Right cardiac atrium (tissue), 5 donors: ENCODE results near the gene HCLS1. TPM values are rescaled to one million over a fixed set of nuclear protein-coding genes. Genes with fewer than 3 reads are reported as not detected.
"Not testable (repeated sequence)": the region's sequence is repeated elsewhere in the genome, so short reads cannot be mapped to it uniquely, and the experiment has no call there.

Experiments used
- ATAC-seq, 2 donors: fragments of 200-7000 bp; cut with Tn5 transposase; one replicate each; pipeline versions ENCODE4 v1.8.0 to v1.9.1; 2020; ENCODE audit warnings: moderate library complexity in 2 of 2, mild to moderate bottlenecking in 1 of 2
- DNase-seq, 3 donors: peaks; one replicate each; pipeline ENCODE4 v3.0.0-alpha.2; 2020
- H3K27ac ChIP-seq: one replicate; pipeline ENCODE4 v1.5.1; 2013; ENCODE audit warnings: mild to moderate bottlenecking, low read length, control low read depth, moderate library complexity
- H3K27me3 ChIP-seq: one replicate; pipeline ENCODE4 v1.6.1; 2013; ENCODE audit not compliant: control insufficient read depth, insufficient read depth
- H3K4me1 ChIP-seq: one replicate; pipeline ENCODE4 v1.6.1; 2013; ENCODE audit warnings: low read length; ENCODE audit not compliant: control insufficient read depth, insufficient read depth
- H3K4me3 ChIP-seq: one replicate; pipeline ENCODE4 v1.5.1; 2013; ENCODE audit warnings: low read length, control low read depth
- H3K9me3 ChIP-seq: one replicate; pipeline ENCODE4 v1.6.1; 2013; ENCODE audit warnings: low read length; ENCODE audit not compliant: control insufficient read depth
- WGBS: extraction: QIAGEN DNeasy Blood & Tissue Kit; methylation state at CpG from one replicate; pipeline ENCODE4 v1.1.7; 2013; 5-methylcytosine and 5-hydroxymethylcytosine counted together
- intact Hi-C, 4 donors: fragments of 100-400 bp; cut with DNase I; formaldehyde crosslinking; loops; one replicate each; pipeline versions ENCODE4 v1.11.0 to v1.14.0; 2022 to 2023
- polyA plus RNA-seq: library from polyadenylated mRNA; stranded (reverse); fragments of 200-250 nt; gene quantifications from one replicate; pipeline ENCODE4 v1.2.3, GENCODE V29; 2013
- total RNA-seq, 4 donors: library from RNA; stranded (reverse); fragmentation: NEBNext Ultra II Directional; extraction: Animal tissue kit (Norgen Biotek cat#: 25700); gene quantifications; one replicate each; pipeline ENCODE4 v1.2.1, GENCODE V29; 2021
- donor health status: healthy with polysubstance abuse.
- donor health status: DM: no; HTN: yes; CAD: no.
- donor health status: DM: no; HTN: no; CAD: no.
- donor health status: DM: no; HTN: yes; CAD: no; lungs with severe emphysema.
- donor health status: DM: yes; HTN: yes; CAD: no.

HCLS1 gene
- total and polyA plus RNA-seq, 5 donors, result 12.3 to 25.9 (median 22.5) TPM

- H3K27me3 ChIP-seq, result no peaks in the 10 kb centered on the region
- intact Hi-C loops, result no loop called here
- no peaks in the 10 kb centered on the region for H3K4me1 ChIP-seq
- 69% methylated on average over 6 of the region's 6 CpGs for WGBS
- peak; percentile 81 for ATAC-seq
- H3K27ac ChIP-seq, result peak overlapping the region; percentile 78
- no peak overlapping the region for H3K4me3 ChIP-seq
- H3K9me3 ChIP-seq, result no peaks in the 10 kb centered on the region
- no peak for DNase-seq
Measured at GRCh38 chr3:121629601-121630000, 31.1 kb downstream of the HCLS1 start.

- intact Hi-C loops, result no loop called here
- Histone ChIP-seq H3K9me3 (no peaks in the 10 kb centered on the region), H3K27me3 (no peaks in the 10 kb centered on the region), H3K4me3 (no peak overlapping the region), H3K4me1 (no peaks in the 10 kb centered on the region), H3K27ac (no peak overlapping the region)
- ATAC-seq (no peak), DNase-seq (no peak)
- WGBS, result 65% methylated on average over 3 of the region's 3 CpGs
Measured at GRCh38 chr3:121627622-121628021, 33.1 kb downstream of the HCLS1 start.

DNA sequence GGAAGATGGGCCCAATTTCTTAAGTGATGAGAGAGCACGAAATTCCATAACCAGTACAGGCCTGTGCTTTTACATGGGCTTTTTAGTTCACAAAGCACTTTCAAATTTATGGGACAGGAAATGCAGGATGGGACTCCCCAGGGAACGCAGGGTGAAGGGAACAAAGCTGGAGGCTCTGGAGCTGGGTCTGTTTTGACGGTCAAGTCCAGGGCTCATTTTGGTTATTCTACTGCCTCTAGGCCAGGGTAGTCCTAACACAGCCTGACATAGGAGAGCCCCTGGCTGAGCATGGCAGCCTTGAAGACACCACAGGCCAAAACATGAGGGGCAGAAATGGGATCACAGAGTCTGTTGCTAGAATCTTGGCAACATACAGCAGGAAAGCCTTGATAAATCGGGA is 33.5 kb downstream of the HCLS1 start:
- WGBS, result 83% methylated on average over 4 of the region's 4 CpGs
- no peaks in the 10 kb centered on the region for H3K9me3 ChIP-seq
- no peak for ATAC-seq
- peak overlapping the region; percentile 33 for H3K27ac ChIP-seq
- intact Hi-C loops, result no loop called here
- no peak for DNase-seq
- H3K4me1 ChIP-seq, result no peaks in the 10 kb centered on the region
- no peaks in the 10 kb centered on the region for H3K27me3 ChIP-seq
- no peak overlapping the region for H3K4me3 ChIP-seq

DNA sequence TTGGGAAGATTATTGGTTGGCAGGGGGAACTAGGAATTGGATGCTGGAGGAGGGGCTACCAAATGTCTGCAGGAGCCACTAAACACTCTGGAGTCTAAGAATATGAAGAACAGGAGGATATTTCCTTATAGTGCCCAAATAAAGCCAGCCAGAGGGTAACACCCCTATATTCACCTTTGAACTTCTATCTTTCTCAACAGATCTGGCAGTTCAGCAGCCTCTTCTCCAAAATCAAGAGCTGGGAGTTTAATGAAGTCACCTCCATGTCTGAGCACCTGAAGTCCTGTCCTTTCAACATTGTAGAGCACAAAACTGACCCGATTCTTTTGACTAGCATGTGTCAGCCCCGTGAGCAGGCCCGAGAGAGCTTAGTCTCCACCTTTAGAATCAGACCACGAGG is 34.2 kb downstream of the HCLS1 start:
- no peaks in the 10 kb centered on the region for H3K4me1 ChIP-seq
- 90% methylated on average over 4 of the region's 4 CpGs for WGBS

GRCh38 chr3:121624147-121624899 is 36.4 kb downstream of the HCLS1 start:
- WGBS, result 61% methylated on average over 14 of the region's 14 CpGs
- Histone ChIP-seq H3K4me3 (no peak overlapping the region), H3K27ac (peak overlapping the region; percentile 77), H3K9me3 (no peaks in the 10 kb centered on the region), H3K27me3 (no peaks in the 10 kb centered on the region), H3K4me1 (no peaks in the 10 kb centered on the region)
- no peak for DNase-seq
- ATAC-seq, result peak; percentile 14 to 72
- intact Hi-C loops, result no loop called here

More for the DNA sequence above, 34.2 kb downstream of the HCLS1 start:
- Histone ChIP-seq H3K9me3 (no peaks in the 10 kb centered on the region), H3K27me3 (no peaks in the 10 kb centered on the region), H3K27ac (no peak overlapping the region), H3K4me3 (no peak overlapping the region)
- DNase-seq, result no peak
- intact Hi-C loops, result no loop called here
- ATAC-seq, result no peak

GRCh38 chr3:121621491-121621890 is 39.2 kb downstream of the HCLS1 start:
- Histone ChIP-seq H3K9me3 (no peaks in the 10 kb centered on the region), H3K27ac (no peak overlapping the region), H3K4me3 (no peak overlapping the region), H3K4me1 (no peaks in the 10 kb centered on the region), H3K27me3 (no peaks in the 10 kb centered on the region)
- DNase-seq, result no peak
- WGBS, result 94% methylated on average over 6 of the region's 6 CpGs
- intact Hi-C loops, result no loop called here
- ATAC-seq, result peak in 1 of 2 donors; percentile 13

DNA sequence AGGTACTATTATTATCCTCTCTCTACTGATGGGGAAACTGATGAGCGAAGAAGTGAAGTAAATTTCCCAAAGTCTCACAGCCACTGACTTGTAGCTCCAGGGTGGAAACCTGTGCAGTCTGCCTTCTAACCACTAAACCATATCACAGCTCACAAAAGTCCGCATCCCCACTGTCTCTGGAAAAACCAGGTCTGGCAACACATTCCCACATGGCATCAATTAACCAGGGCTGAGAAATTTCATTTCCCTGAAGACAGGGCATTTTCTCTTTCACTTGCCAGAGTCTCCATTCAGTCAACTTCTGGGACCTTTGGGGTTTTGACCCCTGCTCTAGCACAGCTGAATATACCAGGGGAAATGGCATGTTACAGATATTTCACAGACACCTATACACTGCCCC is 41.0 kb downstream of the HCLS1 start:
- no peak overlapping the region for H3K4me3 ChIP-seq
- WGBS, result 96% methylated on average over 2 of the region's 2 CpGs
- DNase-seq (no peak), ATAC-seq (no peak)
- H3K27me3 ChIP-seq, result no peaks in the 10 kb centered on the region
- no peak overlapping the region for H3K27ac ChIP-seq
- intact Hi-C loops, result no loop called here
- H3K4me1 ChIP-seq, result no peaks in the 10 kb centered on the region
- H3K9me3 ChIP-seq, result no peaks in the 10 kb centered on the region

GRCh38 chr3:121606106-121606505 is 54.6 kb downstream of the HCLS1 start:
- H3K4me3 ChIP-seq, result no peak overlapping the region
- H3K4me1 ChIP-seq, result peaks cover 2% of the 10 kb centered on the region
- intact Hi-C loops, result no loop called here
- H3K27ac ChIP-seq, result no peak overlapping the region
- DNase-seq (no peak), ATAC-seq (no peak)
- no peaks in the 10 kb centered on the region for H3K27me3 ChIP-seq
- 83% methylated on average over 4 of the region's 4 CpGs for WGBS
- H3K9me3 ChIP-seq, result no peaks in the 10 kb centered on the region

DNA sequence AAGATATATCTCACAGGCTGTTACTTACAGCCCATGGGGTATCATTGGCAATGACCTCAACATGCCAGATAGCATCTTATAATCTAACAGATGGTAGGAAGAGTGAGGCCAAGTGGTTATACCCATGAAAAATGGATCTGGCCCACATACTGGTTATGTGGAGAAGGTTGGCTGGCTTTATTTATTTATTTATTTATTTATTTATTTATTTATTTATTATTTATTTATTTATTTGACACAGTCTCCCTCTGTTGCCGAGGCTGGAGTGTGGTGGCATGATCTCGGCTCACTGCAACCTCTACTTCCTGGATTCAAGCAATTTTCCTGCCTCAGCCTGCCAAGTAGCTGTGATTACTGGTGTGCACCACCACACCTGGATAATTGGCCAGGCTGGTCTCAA is 55.9 kb downstream of the HCLS1 start:
- DNase-seq (no peak), ATAC-seq (no peak)
- Histone ChIP-seq H3K4me3 (no peak overlapping the region), H3K27ac (no peak overlapping the region), H3K9me3 (no peaks in the 10 kb centered on the region), H3K4me1 (no peaks in the 10 kb centered on the region), H3K27me3 (no peaks in the 10 kb centered on the region)
- intact Hi-C loops, result no loop called here
- 90% methylated on average over 2 of the region's 2 CpGs for WGBS

GRCh38 chr3:121601212-121601812 is 59.4 kb downstream of the HCLS1 start:
- H3K4me1 ChIP-seq, result no peaks in the 10 kb centered on the region
- H3K27me3 ChIP-seq, result no peaks in the 10 kb centered on the region
- H3K27ac ChIP-seq, result peak overlapping the region; percentile 86
- ATAC-seq, result peak; percentile 66 to 78
- peak overlapping the region; percentile 11 for H3K4me3 ChIP-seq
- 8% methylated on average over 4 of the region's 4 CpGs for WGBS
- H3K9me3 ChIP-seq, result no peaks in the 10 kb centered on the region
- no peak for DNase-seq
- intact Hi-C loops, result no loop called here

- 69% methylated on average over 2 of the region's 2 CpGs for WGBS
- ATAC-seq, intact Hi-C loops, H3K4me3 ChIP-seq, H3K4me1 ChIP-seq, DNase-seq, H3K9me3 ChIP-seq, H3K27me3 ChIP-seq: not testable (repeated sequence)
- peak overlapping the region; percentile 48 for H3K27ac ChIP-seq
Measured at GRCh38 chr3:121599900-121600299, 60.8 kb downstream of the HCLS1 start.
